PC-9 (cell line): ENCODE data around the gene MICAL3.

ENCODE experiments used
- CTCF ChIP-seq: fragments of 200-600 bp; sonication (generic); conservative IDR thresholded peaks from 2 replicates; pipeline ENCODE4 v1.6.1; 2017; ENCODE audit warnings: mixed run types, antibody characterized with exemption, mild to moderate bottlenecking, moderate library complexity
- EZH2 ChIP-seq: fragments of 200-600 bp; sonication (generic); IDR thresholded peaks from 2 replicates; pipeline ENCODE4 v1.8.0; 2017; ENCODE audit warnings: antibody characterized with exemption, low read depth

DNA sequence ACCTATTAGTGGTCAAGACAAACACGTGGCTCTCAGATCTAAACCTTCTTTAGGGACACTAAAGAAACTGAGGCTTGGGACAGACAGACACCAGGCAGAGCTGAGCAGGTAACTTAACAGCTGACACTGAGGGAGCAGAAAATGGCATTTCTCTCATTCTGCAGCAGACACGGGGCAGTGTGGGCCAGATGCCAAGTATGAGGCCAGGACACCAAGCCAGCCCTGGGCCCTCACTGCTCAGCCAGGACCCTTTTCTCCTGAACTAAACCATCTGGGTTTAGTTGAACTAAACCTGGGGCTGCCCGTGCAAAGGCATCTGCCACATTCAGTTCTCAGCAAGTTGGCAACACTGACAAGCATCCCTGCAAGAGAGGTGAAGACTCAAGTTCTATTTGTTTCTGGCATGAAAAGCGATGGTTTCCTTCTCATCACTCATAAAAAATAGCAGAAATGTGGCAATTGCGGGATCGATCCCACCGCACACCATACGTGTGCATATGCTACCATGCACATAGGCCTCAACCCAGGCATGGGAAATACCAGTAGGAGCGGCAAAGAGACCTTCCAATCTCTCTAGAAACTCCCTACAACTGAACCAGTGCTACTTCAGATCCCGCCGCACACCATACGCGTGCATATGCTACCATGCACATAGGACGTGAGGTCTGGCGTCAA lies 150.0 kb downstream of the MICAL3 start:
- TF ChIP-seq CTCF (no peak), EZH2 (no peak)
